Measurements from ENCODE around the gene NEK6.

DNA sequence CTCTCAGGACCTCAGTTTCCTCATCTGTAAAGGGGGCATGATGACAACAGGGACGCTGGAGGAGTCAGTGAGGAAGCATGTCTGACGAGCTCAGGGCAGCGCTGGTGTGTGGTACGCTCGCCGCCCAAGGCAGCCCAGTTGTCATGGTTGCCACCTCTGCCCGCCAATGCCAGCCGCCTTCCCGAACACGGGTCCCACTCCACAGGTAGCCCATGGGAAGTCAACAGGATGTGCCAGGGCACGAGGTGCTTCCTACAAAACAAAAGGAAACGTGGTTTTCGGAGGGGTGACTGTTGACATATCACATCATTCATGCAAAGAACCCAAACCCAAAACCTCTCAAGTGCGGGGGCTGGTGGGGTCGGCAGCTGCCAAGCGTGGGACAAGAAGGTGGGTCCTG is 58.1 kb downstream of the NEK6 start:
- TF ChIP-seq SIN3A (IDR thresholded peaks at IDR 0.05; ENCODE audit: borderline replicate concordance, insufficient read depth, low read length) (no peak), POLR2AphosphoS5 (IDR thresholded peaks at IDR 0.05; ENCODE audit: low read depth, low read length) (no peak), TAF1 (IDR thresholded peaks at IDR 0.05; ENCODE audit: borderline replicate concordance, insufficient read depth, low read length) (no peak)
- TF ChIP-seq, protein P1, sequence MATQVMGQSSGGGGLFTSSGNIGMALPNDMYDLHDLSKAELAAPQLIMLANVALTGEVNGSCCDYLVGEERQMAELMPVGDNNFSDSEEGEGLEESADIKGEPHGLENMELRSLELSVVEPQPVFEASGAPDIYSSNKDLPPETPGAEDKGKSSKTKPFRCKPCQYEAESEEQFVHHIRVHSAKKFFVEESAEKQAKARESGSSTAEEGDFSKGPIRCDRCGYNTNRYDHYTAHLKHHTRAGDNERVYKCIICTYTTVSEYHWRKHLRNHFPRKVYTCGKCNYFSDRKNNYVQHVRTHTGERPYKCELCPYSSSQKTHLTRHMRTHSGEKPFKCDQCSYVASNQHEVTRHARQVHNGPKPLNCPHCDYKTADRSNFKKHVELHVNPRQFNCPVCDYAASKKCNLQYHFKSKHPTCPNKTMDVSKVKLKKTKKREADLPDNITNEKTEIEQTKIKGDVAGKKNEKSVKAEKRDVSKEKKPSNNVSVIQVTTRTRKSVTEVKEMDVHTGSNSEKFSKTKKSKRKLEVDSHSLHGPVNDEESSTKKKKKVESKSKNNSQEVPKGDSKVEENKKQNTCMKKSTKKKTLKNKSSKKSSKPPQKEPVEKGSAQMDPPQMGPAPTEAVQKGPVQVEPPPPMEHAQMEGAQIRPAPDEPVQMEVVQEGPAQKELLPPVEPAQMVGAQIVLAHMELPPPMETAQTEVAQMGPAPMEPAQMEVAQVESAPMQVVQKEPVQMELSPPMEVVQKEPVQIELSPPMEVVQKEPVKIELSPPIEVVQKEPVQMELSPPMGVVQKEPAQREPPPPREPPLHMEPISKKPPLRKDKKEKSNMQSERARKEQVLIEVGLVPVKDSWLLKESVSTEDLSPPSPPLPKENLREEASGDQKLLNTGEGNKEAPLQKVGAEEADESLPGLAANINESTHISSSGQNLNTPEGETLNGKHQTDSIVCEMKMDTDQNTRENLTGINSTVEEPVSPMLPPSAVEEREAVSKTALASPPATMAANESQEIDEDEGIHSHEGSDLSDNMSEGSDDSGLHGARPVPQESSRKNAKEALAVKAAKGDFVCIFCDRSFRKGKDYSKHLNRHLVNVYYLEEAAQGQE (IDR thresholded peaks at IDR 0.05; ENCODE audit: insufficient read depth in 1 of 2, low read depth in 2 of 2, low read length in 2 of 2), result no peak

Measured in PFSK-1 (cell line).